Esophagus muscularis mucosa (tissue), 4 donors: ENCODE measurements around the gene TMEM117. TPM values are rescaled to one million over a fixed set of nuclear protein-coding genes. Genes with fewer than 3 reads are reported as not detected.

Experiments
- DNase-seq: peaks from one replicate; pipeline ENCODE4 v3.0.0-alpha.2; 2017; ENCODE audit errors: extremely low spot score
- H3K27ac ChIP-seq, 4 donors: fragments of 200-600 bp; sonication (generic); replicated peaks in 1 of 4; 1 replicate in 3 of 4; 2 replicates in 1 of 4; pipeline ENCODE4 v1.5.1; 2016 to 2019; ENCODE audit warnings: mild to moderate bottlenecking in 1 of 4
- H3K27me3 ChIP-seq, 4 donors: fragments of 200-600 bp; sonication (generic); one replicate each; pipeline versions ENCODE4 v1.5.1 to v1.6.0; 2016 to 2019
- H3K36me3 ChIP-seq, 4 donors: fragments of 200-600 bp; sonication (generic); one replicate each; pipeline ENCODE4 v1.5.1; 2016 to 2019
- H3K4me1 ChIP-seq, 4 donors: fragments of 200-600 bp; sonication (generic); one replicate each; pipeline ENCODE4 v1.5.1; 2016 to 2019
- H3K4me3 ChIP-seq, 4 donors: fragments of 200-600 bp; sonication (generic); 1 replicate in 2 of 4; 2 replicates in 2 of 4; pipeline ENCODE4 v1.5.1; 2016 to 2019; ENCODE audit warnings: mild to moderate bottlenecking in 4 of 4, moderate library complexity in 1 of 4
- H3K9me3 ChIP-seq, 4 donors: fragments of 200-600 bp; sonication (generic); 1 replicate in 3 of 4; 2 replicates in 1 of 4; pipeline ENCODE4 v1.5.1; 2016 to 2019
- EP300 ChIP-seq: sonication (generic); formaldehyde crosslinking; IDR thresholded peaks from one replicate; pipeline ENCODE4 v1.6.1; 2017; ENCODE audit warnings: antibody characterized with exemption
- POLR2A ChIP-seq: fragments of 450-650 bp; IDR thresholded peaks from one replicate; pipeline ENCODE4 v1.6.1; 2017; ENCODE audit warnings: antibody characterized with exemption, moderate library complexity, mild to moderate bottlenecking, low read depth
- POLR2AphosphoS5 ChIP-seq, 2 donors: sonication (generic); formaldehyde crosslinking; IDR thresholded peaks; one replicate each; pipeline ENCODE4 v1.6.1; 2017; ENCODE audit warnings: antibody characterized with exemption in 2 of 2
- WGBS: methylation state at CpG from one replicate; pipeline ENCODE4 v1.1.5; 2018; 5-methylcytosine and 5-hydroxymethylcytosine counted together
- intact Hi-C: fragments of 100-400 bp; cut with DNase I; formaldehyde crosslinking; loops from one replicate; pipeline ENCODE4 v1.15.1; 2023
- total RNA-seq, 4 donors: library from RNA; depleted of rRNA; stranded (reverse); fragments of >200 nt; gene quantifications; one replicate each; pipeline versions ENCODE4 v1.1.0 to v1.2.1, GENCODE V29; 2016
- TF ChIP-seq, protein P1 (sequence below), 3 experiments: fragments of 200-600 bp in 2 of 3; fragments of 450-650 bp in 1 of 3; sonication (generic) in 2 of 3; IDR thresholded peaks; one replicate each; pipeline ENCODE4 v1.5.1; 2017 to 2019; ENCODE audit warnings: antibody characterized with exemption in 3 of 3, mild to moderate bottlenecking in 2 of 3, moderate library complexity in 1 of 3

Gene TMEM117
- total RNA-seq, 4 donors from 2014 or later = 11.2 to 18.7 (median 12.8) TPM

DNA sequence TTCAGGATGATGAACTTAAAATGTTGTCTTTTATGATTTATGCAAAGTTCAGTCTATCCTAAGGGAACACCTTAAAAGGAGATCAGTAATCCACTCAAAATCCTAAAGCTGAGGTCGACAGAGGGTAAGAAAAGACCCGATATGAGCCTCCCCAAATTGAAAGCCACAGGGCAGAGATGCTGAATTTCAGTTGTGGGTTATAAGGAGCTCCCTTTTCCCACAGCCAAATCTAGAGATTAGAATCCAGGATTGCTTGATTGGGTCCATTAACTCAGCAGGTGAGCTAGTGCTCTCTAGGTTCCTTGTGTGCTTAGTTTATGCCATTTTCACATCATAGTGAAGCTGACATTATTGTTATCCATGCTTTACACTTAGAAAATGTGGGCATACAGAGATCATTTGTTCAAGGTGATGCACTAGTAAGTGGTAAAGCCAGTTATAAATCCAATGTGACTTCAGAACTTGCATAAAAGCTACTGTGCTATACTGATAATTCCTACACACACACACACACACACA, 417.5 kb downstream of the TMEM117 start:
- WGBS = 64% methylated on average over 2 of the region's 2 CpGs
- intact Hi-C loops = no loop called here
- DNase-seq = no peak

DNA sequence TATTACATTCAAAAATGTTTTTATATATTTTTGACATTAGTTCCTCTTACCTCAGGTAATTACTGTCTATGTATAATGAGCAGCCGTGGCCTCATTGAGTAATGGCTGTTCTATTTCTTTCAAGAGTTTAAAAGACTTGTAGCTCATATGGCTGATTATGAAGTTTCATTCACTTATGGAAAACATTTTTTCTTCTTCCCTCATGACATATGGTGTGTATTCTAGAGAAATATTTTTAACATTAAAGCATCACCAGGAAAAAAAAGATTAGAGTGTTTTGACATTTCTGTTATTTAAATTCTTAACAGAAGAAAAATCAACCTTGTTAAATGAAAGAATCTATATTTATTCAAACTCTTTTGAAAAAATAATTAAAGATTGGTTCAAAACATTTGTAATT, 422.4 kb downstream of the TMEM117 start:
- intact Hi-C loops = no loop called here
- no peak for DNase-seq

More for the DNA sequence above, 417.5 kb downstream of the TMEM117 start:
- Histone ChIP-seq H3K27me3 (no peaks in the 10 kb centered on the region), H3K27ac (no peak overlapping the region), H3K4me1 (no peaks in the 10 kb centered on the region), H3K9me3 (no peaks in the 10 kb centered on the region), H3K4me3 (no peak overlapping the region), H3K36me3 (no peaks in the 10 kb centered on the region)
- no peak for TF ChIP-seq POLR2A
- TF ChIP-seq, protein P1, sequence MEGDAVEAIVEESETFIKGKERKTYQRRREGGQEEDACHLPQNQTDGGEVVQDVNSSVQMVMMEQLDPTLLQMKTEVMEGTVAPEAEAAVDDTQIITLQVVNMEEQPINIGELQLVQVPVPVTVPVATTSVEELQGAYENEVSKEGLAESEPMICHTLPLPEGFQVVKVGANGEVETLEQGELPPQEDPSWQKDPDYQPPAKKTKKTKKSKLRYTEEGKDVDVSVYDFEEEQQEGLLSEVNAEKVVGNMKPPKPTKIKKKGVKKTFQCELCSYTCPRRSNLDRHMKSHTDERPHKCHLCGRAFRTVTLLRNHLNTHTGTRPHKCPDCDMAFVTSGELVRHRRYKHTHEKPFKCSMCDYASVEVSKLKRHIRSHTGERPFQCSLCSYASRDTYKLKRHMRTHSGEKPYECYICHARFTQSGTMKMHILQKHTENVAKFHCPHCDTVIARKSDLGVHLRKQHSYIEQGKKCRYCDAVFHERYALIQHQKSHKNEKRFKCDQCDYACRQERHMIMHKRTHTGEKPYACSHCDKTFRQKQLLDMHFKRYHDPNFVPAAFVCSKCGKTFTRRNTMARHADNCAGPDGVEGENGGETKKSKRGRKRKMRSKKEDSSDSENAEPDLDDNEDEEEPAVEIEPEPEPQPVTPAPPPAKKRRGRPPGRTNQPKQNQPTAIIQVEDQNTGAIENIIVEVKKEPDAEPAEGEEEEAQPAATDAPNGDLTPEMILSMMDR (IDR thresholded peaks at IDR 0.05) = no peak
- no peak for TF ChIP-seq POLR2AphosphoS5 (IDR thresholded peaks at IDR 0.05)
- no peak for TF ChIP-seq EP300

DNA sequence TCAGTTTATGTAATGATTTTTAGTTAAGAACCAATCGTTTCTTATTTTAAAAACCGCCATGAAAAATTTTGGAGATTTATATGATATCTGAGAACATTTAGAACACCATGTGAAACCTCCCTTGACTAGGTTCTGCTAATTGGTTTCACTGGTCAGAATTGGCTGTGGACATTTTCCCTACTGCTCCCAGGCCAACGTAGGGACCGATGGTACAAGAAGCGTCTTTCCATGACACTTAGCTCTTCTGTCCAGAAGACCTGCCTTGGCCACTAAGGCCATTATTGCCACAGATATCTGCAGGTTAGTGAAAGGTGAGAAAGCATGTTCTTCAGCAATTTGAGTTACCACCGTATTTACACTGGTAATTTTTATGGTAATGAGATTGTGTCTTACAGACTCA, 424.0 kb downstream of the TMEM117 start:
- Histone ChIP-seq H3K4me1 (no peaks in the 10 kb centered on the region), H3K36me3 (no peaks in the 10 kb centered on the region), H3K27ac (no peak overlapping the region), H3K9me3 (no peaks in the 10 kb centered on the region), H3K27me3 (no peaks in the 10 kb centered on the region), H3K4me3 (no peak overlapping the region)
- intact Hi-C loops = no loop called here
- 96% methylated on average over 6 of the region's 6 CpGs for WGBS
- no peak for DNase-seq
- TF ChIP-seq, protein P1 (IDR thresholded peaks at IDR 0.05) = no peak
- no peak for TF ChIP-seq POLR2AphosphoS5 (IDR thresholded peaks at IDR 0.05)

More for the DNA sequence above, 422.4 kb downstream of the TMEM117 start:
- Histone ChIP-seq H3K9me3 (no peaks in the 10 kb centered on the region), H3K36me3 (no peaks in the 10 kb centered on the region), H3K27me3 (no peaks in the 10 kb centered on the region), H3K27ac (no peak overlapping the region), H3K4me1 (no peaks in the 10 kb centered on the region), H3K4me3 (no peak overlapping the region)
- TF ChIP-seq, protein P1 (IDR thresholded peaks at IDR 0.05) = no peak
- TF ChIP-seq POLR2AphosphoS5 (IDR thresholded peaks at IDR 0.05) = no peak
- no peak for TF ChIP-seq POLR2A
- no peak for TF ChIP-seq EP300
- 65% methylated on average over 1 of the region's 1 CpG for WGBS

DNA sequence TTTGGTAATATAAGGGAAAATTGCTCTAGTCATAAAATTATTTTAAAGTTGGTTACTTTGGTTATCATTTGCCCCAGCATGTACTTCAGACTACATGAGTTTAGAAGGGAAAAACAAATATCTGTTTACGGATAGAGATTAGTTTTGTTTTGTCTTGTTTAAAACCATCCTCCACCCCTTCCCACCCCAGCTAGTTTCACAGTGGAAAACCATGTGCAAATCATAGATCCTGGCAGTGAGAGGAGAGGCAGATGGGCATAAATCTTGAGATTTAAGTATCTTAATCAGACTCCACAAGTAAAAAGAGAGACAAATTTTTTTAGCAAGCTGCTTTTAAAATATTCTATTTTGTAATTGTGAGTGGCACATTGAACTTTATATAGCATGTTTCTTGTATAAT, 424.7 kb downstream of the TMEM117 start:
- DNase-seq = no peak
- Histone ChIP-seq H3K9me3 (no peaks in the 10 kb centered on the region), H3K36me3 (no peaks in the 10 kb centered on the region), H3K4me1 (no peaks in the 10 kb centered on the region), H3K4me3 (no peak overlapping the region), H3K27me3 (no peaks in the 10 kb centered on the region), H3K27ac (no peak overlapping the region)
- intact Hi-C loops = no loop called here
- 97% methylated on average over 1 of the region's 1 CpG for WGBS
- TF ChIP-seq EP300 (no peak), POLR2A (no peak), POLR2AphosphoS5 (IDR thresholded peaks at IDR 0.05) (no peak)
- TF ChIP-seq, protein P1 (IDR thresholded peaks at IDR 0.05) = no peak

DNA sequence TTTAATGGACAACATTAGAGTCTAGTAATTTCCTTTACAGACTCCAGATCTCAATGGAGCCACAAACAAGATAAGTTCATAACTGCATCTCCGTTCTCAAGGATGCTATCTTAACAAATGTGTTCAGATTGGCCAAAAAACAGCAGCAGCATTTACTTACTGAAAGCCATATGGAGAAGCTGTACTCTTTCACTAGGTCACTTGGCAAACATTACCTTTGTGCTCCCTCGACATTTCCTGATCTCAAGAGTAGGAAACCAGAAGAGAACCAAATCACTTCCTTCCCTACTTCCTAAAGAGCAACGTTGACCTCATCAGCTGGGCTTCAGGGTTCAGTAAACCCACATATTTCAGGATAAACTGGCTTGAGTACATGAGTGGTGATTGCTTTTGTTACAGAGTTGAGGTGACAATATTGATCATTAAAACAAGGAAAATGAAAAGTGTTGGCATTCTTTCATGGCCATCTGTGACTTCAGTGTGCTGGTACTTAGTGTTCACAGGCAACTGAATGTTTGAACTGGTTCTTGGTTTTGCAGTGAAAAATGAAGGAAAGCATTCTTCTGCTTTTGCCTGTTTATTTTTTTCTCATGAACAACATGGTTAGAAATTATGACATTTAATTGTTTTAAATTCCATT, 449.6 kb downstream of the TMEM117 start:
- Histone ChIP-seq H3K27ac (no peak overlapping the region), H3K36me3 (no peaks in the 10 kb centered on the region), H3K4me3 (no peak overlapping the region), H3K27me3 (no peaks in the 10 kb centered on the region), H3K9me3 (peaks cover 0 to 8% (median 2%) of the 10 kb centered on the region in 4 donors), H3K4me1 (no peaks in the 10 kb centered on the region)
- TF ChIP-seq EP300 (no peak), POLR2AphosphoS5 (IDR thresholded peaks at IDR 0.05) (no peak), POLR2A (no peak)
- TF ChIP-seq, protein P1 (IDR thresholded peaks at IDR 0.05) = no peak
- WGBS = 59% methylated on average over 3 of the region's 3 CpGs
- no peak for DNase-seq
- intact Hi-C loops = no loop called here
